Retinal pigment epithelial cell (primary cell): Measurements from ENCODE around the gene CREB1.
"Not testable (repeated sequence)": the region's sequence is repeated elsewhere in the genome, so short reads cannot be mapped to it uniquely, and the experiment has no call there.

Source experiments
- DNase-seq: peaks from one replicate; pipeline ENCODE4 v3.0.0-alpha.2; 2010; ENCODE audit warnings: low read depth
- H3K4me3 ChIP-seq: 2 replicates; pipeline ENCODE4 v1.5.1; 2011; ENCODE audit warnings: mild to moderate bottlenecking, low read length, control low read depth, moderate library complexity
- TF ChIP-seq, protein P1 (sequence below): conservative IDR thresholded peaks from 2 replicates; pipeline ENCODE4 v1.5.1; 2011; ENCODE audit warnings: low read depth, low read length, control low read depth, inconsistent platforms

CREB1 gene

DNA sequence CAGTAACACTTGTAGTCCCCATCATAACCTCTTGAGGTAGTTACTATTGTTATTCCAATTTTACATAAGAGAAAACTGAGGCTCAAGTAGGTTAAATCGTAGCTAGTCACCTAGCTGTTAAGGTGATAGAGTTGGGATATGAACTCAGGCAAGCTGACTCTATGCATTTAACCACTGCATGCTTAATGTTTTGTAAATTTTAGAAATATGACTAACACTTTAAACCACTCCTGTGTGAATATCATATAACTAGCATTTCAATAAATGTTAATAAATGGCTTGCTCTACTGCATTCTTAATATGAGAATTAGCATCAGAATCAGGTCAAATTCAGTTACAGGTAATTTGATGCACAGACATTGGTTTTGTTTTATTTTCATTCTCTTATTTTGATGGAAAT lies 35.6 kb upstream of the CREB1 start:
- DNase-seq, result no peak
- TF ChIP-seq, protein P1, sequence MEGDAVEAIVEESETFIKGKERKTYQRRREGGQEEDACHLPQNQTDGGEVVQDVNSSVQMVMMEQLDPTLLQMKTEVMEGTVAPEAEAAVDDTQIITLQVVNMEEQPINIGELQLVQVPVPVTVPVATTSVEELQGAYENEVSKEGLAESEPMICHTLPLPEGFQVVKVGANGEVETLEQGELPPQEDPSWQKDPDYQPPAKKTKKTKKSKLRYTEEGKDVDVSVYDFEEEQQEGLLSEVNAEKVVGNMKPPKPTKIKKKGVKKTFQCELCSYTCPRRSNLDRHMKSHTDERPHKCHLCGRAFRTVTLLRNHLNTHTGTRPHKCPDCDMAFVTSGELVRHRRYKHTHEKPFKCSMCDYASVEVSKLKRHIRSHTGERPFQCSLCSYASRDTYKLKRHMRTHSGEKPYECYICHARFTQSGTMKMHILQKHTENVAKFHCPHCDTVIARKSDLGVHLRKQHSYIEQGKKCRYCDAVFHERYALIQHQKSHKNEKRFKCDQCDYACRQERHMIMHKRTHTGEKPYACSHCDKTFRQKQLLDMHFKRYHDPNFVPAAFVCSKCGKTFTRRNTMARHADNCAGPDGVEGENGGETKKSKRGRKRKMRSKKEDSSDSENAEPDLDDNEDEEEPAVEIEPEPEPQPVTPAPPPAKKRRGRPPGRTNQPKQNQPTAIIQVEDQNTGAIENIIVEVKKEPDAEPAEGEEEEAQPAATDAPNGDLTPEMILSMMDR, result no peak

DNA sequence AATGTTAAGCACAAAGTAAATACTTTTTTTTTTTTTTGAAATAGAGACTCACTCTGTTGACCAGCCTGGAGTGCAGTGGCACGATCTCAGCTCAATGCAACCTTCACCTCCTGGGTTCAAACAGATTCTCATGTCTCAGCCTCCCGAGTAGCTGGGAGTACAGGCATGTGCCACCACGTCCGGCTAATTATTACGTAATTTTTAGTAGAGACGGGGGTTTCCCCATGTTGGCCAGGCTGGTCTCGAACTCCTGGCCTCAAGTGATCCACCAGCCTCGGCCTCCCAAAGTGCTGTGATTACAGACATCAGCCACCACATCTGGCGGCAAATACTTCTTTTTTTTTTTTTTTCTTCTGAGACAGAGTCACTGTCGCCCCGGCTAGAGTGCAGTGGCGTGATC lies 32.8 kb upstream of the CREB1 start:
- DNase-seq, H3K4me3 ChIP-seq: not testable (repeated sequence)

More for the DNA sequence above, 35.6 kb upstream of the CREB1 start:
- H3K4me3 ChIP-seq, result no peak overlapping the region

DNA sequence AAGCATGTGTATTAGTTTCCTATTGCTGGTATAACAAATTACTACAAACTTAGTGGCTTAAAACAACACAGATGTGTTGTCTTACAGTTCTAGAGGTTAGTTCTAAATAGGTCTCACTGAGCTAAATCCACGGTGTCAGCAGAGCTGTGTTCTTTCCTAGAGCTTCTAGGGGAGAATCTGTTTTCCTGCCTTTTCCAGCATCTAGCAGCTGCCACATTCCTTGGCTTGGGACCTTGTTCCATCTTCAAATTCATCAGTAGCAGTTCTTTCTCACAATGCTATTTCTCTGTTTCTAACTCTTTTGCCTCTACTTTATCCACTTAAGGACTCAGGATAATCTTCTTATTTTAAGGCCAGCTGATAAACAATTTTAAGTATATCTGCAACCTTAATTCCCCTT lies 32.2 kb upstream of the CREB1 start:
- TF ChIP-seq, protein P1, result no peak
- DNase-seq, result no peak
- no peak overlapping the region for H3K4me3 ChIP-seq

- no peak for DNase-seq
- TF ChIP-seq, protein P1, result no peak
- H3K4me3 ChIP-seq, result no peak overlapping the region
Measured at GRCh38 chr2:207498427-207498826, 31.3 kb upstream of the CREB1 start.

DNA sequence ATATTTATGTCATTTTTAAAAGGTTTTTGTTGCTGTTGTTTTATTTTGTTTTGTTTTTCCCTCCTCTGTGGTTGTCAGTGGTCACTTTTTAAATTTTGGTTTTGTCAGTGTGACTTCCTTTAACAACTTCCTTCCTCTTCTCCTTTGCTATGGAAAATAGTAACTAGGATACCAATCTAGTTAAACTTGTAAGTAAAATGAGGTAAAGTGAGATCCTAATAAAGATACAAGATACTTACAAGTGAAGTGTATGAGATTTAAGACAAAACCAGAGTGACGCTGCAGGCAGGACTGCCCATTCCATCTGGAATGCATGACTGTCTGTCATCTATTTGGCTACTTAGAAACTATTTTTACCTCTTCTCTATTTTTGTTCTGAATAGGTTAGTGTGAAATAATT lies 30.6 kb upstream of the CREB1 start:
- TF ChIP-seq, protein P1, result no peak
- H3K4me3 ChIP-seq, result no peak overlapping the region
- DNase-seq, result no peak

- DNase-seq, result no peak
- TF ChIP-seq, protein P1, result no peak
- no peak overlapping the region for H3K4me3 ChIP-seq
Measured at GRCh38 chr2:207501802-207502576, 27.8 kb upstream of the CREB1 start.

DNA sequence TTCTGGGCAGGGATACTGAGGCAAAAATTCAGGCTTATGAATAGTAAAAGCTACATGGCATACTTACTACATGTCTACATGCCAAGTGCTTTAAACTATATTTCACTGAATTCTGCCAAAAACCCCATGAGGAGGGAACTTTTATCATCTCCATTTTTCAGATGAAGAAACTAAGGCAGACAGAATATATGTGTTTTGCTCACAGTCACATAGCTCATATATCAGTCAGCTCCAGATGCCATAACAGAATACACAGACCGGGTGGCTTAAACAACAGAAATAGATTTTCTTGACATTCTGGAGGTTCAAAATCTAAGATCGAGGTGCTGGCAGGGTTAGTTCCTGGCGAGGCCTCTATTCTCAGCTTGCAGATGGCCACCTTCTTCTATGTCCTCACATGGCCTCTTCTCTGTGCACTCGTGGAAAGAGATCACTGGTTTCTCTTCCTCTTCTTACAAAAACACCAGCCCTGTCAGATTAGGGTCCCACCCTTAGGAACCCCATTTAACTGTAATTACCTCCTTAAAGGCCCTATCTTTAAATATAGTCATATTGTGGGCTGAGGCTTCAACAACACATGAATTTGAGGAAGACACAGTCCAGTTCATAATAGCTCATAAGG lies 27.1 kb upstream of the CREB1 start:
- no peak for DNase-seq
- TF ChIP-seq, protein P1, result no peak
- no peak overlapping the region for H3K4me3 ChIP-seq
